NT2/D1 (cell line): ENCODE data around the gene SIGMAR1.

ENCODE experiments used
- SUZ12 ChIP-seq: IDR thresholded peaks from 2 replicates; pipeline ENCODE4 v1.6.1; 2011; ENCODE audit not compliant: insufficient read length, insufficient read depth; ENCODE audit errors: extremely low read depth
- YY1 ChIP-seq: IDR thresholded peaks from 2 replicates; pipeline ENCODE4 v1.6.1; 2011; ENCODE audit not compliant: insufficient read length, insufficient read depth
- ZNF274 ChIP-seq: IDR thresholded peaks from 2 replicates; pipeline ENCODE4 v1.6.1; 2011; ENCODE audit warnings: mild to moderate bottlenecking, low read depth, low read length

DNA sequence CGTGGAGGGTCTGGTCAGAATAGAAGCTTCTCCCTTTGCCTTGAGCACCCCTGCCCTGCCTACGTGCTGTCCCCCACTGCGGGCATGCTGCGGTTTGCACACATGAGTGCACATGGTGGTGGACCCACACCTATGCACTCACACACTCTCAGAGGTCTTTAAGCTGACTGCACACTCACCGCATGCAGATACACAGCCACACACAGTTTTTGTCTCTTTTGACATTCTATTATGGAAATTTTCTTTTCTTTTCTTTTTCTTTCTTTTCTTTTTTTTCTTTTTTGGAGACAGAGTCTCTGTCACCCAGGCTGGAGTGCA is 8.1 kb downstream of the SIGMAR1 start:
- no peak for TF ChIP-seq SUZ12
- no peak for TF ChIP-seq ZNF274
- TF ChIP-seq YY1 = no peak
